ENCODE data around the gene DPP3. TPM values are rescaled to one million over a fixed set of nuclear protein-coding genes. Genes with fewer than 3 reads are reported as not detected.
"Not testable (repeated sequence)": the region's sequence is repeated elsewhere in the genome, so short reads cannot be mapped to it uniquely, and the experiment has no call there.

DPP3 gene, protein sequence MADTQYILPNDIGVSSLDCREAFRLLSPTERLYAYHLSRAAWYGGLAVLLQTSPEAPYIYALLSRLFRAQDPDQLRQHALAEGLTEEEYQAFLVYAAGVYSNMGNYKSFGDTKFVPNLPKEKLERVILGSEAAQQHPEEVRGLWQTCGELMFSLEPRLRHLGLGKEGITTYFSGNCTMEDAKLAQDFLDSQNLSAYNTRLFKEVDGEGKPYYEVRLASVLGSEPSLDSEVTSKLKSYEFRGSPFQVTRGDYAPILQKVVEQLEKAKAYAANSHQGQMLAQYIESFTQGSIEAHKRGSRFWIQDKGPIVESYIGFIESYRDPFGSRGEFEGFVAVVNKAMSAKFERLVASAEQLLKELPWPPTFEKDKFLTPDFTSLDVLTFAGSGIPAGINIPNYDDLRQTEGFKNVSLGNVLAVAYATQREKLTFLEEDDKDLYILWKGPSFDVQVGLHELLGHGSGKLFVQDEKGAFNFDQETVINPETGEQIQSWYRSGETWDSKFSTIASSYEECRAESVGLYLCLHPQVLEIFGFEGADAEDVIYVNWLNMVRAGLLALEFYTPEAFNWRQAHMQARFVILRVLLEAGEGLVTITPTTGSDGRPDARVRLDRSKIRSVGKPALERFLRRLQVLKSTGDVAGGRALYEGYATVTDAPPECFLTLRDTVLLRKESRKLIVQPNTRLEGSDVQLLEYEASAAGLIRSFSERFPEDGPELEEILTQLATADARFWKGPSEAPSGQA
- total RNA-seq (2012; rRNA removed), result 40.8 and 58.1 TPM in 2 replicates

GRCh38 chr11:66480117-66480938 lies at the start of gene DPP3:
TSS of gene DPP3 (plus strand) at chr11:66480434. CDS start at chr11:66482201, 1,767 bp downstream.
- Histone ChIP-seq H3K27me3 (ENCODE audit: control insufficient read depth, insufficient read depth, low read length) (no peaks in the 10 kb centered on the region), H3K9me3 (replicated peaks; ENCODE audit: low read length) (no peaks in the 10 kb centered on the region), H3K4me2 (ENCODE audit: low read length) (peak within 1 kb of the TSS; percentile 83), H3K36me3 (ENCODE audit: insufficient read depth, low read length) (no peaks in the 10 kb centered on the region), H3K4me1 (ENCODE audit: control insufficient read depth, insufficient read depth, low read length) (peaks cover 19% of the 10 kb centered on the region), H3K9ac (ENCODE audit: low read depth, low read length) (peak within 1 kb of the TSS; percentile 95), H3K4me3 (ENCODE audit: low read length) (peak within 1 kb of the TSS; percentile 79)

GRCh38 chr11:66431287-66431686 lies 48.9 kb upstream of the DPP3 start:
- H3K4me3 ChIP-seq (ENCODE audit: low read length); H3K9me3 ChIP-seq (replicated peaks; ENCODE audit: low read length); H3K27me3 ChIP-seq (ENCODE audit: control insufficient read depth, insufficient read depth, low read length); H3K9ac ChIP-seq (ENCODE audit: low read depth, low read length); H3K36me3 ChIP-seq (ENCODE audit: insufficient read depth, low read length); H3K4me1 ChIP-seq (ENCODE audit: control insufficient read depth, insufficient read depth, low read length); H3K4me2 ChIP-seq (ENCODE audit: low read length): not testable (repeated sequence)

DNA sequence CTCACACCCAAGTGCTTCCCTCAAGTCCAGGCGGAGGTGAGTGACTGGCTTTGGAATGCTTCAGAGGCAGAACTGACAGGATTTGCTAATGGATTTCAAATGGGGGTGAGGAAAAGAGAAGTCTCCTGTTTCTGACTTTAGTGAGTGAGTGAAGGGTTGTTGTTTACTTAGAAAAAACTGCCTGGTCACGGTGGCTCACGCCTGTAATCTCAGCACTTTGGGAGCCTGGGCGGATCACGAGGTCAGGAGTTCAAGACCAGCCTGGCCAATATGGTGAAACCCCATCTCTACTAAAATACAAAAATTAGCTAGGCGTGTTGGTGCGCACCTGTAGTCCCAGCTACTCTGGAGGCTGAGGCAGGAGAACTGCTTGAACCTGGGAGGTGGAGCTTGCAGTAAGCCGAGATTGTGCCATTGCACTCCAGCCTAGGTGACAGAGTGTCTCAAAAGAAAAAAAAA lies 48.3 kb upstream of the DPP3 start:
- not testable (repeated sequence) for H3K4me3 ChIP-seq (ENCODE audit: low read length); H3K9ac ChIP-seq (ENCODE audit: low read depth, low read length); H3K27me3 ChIP-seq (ENCODE audit: control insufficient read depth, insufficient read depth, low read length); H3K36me3 ChIP-seq (ENCODE audit: insufficient read depth, low read length); H3K4me2 ChIP-seq (ENCODE audit: low read length); H3K9me3 ChIP-seq (replicated peaks; ENCODE audit: low read length); H3K4me1 ChIP-seq (ENCODE audit: control insufficient read depth, insufficient read depth, low read length)

GRCh38 chr11:66432597-66432996 lies 47.6 kb upstream of the DPP3 start:
- H3K4me1 ChIP-seq (ENCODE audit: control insufficient read depth, insufficient read depth, low read length), result no peaks in the 10 kb centered on the region
- H3K4me3 ChIP-seq (ENCODE audit: low read length), result no peak overlapping the region
- no peaks in the 10 kb centered on the region for H3K9me3 ChIP-seq (replicated peaks; ENCODE audit: low read length)
- H3K4me2 ChIP-seq (ENCODE audit: low read length), result no peak overlapping the region
- H3K9ac ChIP-seq (ENCODE audit: low read depth, low read length), result no peak overlapping the region
- H3K27me3 ChIP-seq (ENCODE audit: control insufficient read depth, insufficient read depth, low read length), result no peaks in the 10 kb centered on the region
- peaks cover 6% of the 10 kb centered on the region for H3K36me3 ChIP-seq (ENCODE audit: insufficient read depth, low read length)

- Histone ChIP-seq H3K4me2 (ENCODE audit: low read length) (peak overlapping the region; percentile 84), H3K27me3 (ENCODE audit: control insufficient read depth, insufficient read depth, low read length) (peaks cover 2% of the 10 kb centered on the region), H3K9ac (ENCODE audit: low read depth, low read length) (peak overlapping the region; percentile 89), H3K4me3 (ENCODE audit: low read length) (peak overlapping the region; percentile 83), H3K4me1 (ENCODE audit: control insufficient read depth, insufficient read depth, low read length) (peaks cover 9% of the 10 kb centered on the region), H3K36me3 (ENCODE audit: insufficient read depth, low read length) (peaks cover 6% of the 10 kb centered on the region), H3K9me3 (replicated peaks; ENCODE audit: low read length) (peaks cover 3% of the 10 kb centered on the region)
Measured at GRCh38 chr11:66437979-66438503, 42.2 kb upstream of the DPP3 start.

DNA sequence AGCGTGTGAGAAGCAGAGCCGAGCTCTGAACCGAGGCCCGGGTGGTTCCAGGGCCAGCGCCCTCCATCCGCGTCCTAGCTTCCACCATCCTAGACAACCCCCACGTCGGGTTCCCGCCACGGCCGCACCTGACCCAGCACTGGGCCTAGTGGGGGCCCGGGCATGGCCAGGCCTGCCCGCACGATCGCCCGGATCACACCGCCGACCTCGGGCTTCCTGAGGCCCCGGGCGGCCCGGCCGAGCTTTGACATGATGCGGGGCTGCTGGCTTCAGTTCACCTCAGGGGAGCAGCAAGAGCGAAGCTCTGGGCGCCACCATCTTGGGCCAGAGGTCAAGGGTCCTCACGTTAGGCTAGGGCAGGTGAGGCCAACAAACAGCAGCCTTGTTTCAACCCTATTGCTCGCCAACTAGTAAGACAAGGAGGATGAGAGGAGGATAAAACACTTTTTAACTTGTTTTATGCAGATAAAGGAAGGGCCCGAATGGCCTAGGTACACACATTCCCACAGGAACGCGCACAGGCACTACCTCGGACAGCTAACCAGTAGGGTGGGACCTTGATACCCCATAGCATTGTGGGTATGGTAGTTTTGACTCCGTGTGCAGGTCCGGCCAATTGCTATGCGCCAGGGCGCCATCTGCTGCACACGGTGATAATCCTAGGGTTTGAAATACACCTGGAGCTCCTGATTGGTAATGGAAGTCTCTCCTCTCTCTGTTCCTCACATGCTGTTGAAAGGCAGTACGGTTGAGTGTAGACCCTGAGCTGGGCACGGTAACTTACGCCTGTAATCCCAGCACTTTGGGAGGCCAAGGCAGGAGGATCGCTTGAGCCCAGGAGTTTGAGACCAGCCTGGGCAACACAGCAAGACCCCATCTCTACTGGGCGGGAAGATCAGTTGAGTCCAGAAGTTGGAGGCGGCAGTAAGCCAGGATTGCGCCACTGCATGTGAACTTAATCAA lies 41.4 kb upstream of the DPP3 start, which contains the start of gene MRPL11:
TSS of gene MRPL11 (minus strand) at position 345 of the 963 bp plus-strand sequence. CDS start at position 251, 94 bp downstream.
- Histone ChIP-seq H3K9ac (ENCODE audit: low read depth, low read length) (peak within 1 kb of the TSS; percentile 89), H3K36me3 (ENCODE audit: insufficient read depth, low read length) (peaks cover 6% of the 10 kb centered on the region)

DNA sequence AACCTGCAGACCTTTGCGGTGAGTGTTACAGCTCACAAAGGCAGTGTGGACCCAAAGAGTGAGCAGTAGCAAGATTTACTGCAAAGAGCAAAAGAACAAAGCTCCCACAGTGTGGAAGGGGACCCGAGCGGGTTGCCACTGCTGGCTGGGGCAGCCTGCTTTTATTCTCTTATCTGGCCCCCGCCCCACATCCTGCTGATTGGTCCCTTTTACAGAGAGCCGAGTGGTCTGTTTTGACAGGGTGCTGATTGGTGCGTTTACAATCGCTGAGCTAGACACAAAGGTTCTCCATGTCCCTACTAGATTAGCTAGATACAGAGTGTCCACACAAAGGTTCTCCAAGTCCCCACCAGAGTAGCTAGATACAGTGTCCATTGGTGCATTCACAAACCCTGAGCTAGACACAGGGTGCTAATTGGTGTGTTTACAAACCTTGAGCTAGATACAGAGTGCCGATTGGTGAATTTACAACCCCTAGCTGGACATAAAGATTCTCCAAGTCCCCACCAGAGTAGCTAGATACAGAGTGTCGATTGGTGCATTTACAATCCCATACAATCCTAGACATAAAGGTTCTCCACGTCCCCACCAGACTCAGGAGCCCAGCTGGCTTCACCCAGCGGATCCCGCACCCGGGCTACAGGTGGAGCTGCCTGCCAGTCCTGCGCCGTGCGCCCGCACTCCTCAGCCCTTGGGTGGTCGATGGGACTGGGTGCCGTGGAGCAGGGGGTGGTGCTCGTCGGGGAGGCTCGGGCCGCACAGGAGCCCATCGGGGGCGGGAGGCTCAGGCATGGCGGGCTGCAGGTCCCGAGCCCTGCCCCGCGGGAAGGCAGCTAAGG lies 39.9 kb upstream of the DPP3 start:
- H3K27me3 ChIP-seq (ENCODE audit: control insufficient read depth, insufficient read depth, low read length); H3K9me3 ChIP-seq (replicated peaks; ENCODE audit: low read length); H3K9ac ChIP-seq (ENCODE audit: low read depth, low read length); H3K4me3 ChIP-seq (ENCODE audit: low read length); H3K36me3 ChIP-seq (ENCODE audit: insufficient read depth, low read length); H3K4me2 ChIP-seq (ENCODE audit: low read length): not testable (repeated sequence)
- peaks cover 21% of the 10 kb centered on the region for H3K4me1 ChIP-seq (ENCODE audit: control insufficient read depth, insufficient read depth, low read length)

More for the DNA sequence above, 41.4 kb upstream of the DPP3 start, which contains the start of gene MRPL11:
- Histone ChIP-seq H3K4me2 (ENCODE audit: low read length) (peak within 1 kb of the TSS; percentile 84), H3K4me1 (ENCODE audit: control insufficient read depth, insufficient read depth, low read length) (peaks cover 14% of the 10 kb centered on the region), H3K4me3 (ENCODE audit: low read length) (peak within 1 kb of the TSS; percentile 83), H3K27me3 (ENCODE audit: control insufficient read depth, insufficient read depth, low read length) (peaks cover 2% of the 10 kb centered on the region), H3K9me3 (replicated peaks; ENCODE audit: low read length) (peaks cover 8% of the 10 kb centered on the region)

DNA sequence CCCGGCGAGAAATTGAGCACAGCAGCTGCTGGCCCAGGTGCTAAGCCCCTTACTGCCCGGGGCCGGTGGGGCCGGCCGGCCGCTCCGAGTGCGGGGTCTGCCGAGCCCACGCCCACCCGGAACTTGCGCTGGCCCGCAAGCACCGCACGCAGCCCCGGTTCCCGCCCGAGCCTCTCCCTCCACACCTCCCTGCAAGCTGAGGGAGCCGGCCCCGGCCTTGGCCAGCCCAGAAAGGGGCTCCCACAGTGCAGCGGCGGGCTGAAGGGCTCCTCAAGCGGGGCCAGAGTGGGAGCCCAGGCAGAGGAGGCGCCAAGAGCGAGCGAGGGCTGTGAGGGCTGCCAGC lies 39.3 kb upstream of the DPP3 start:
- not testable (repeated sequence) for H3K9ac ChIP-seq (ENCODE audit: low read depth, low read length); H3K4me3 ChIP-seq (ENCODE audit: low read length); H3K36me3 ChIP-seq (ENCODE audit: insufficient read depth, low read length); H3K9me3 ChIP-seq (replicated peaks; ENCODE audit: low read length); H3K27me3 ChIP-seq (ENCODE audit: control insufficient read depth, insufficient read depth, low read length); H3K4me2 ChIP-seq (ENCODE audit: low read length)
- H3K4me1 ChIP-seq (ENCODE audit: control insufficient read depth, insufficient read depth, low read length), result peaks cover 21% of the 10 kb centered on the region

- Histone ChIP-seq H3K36me3 (ENCODE audit: insufficient read depth, low read length) (no peaks in the 10 kb centered on the region), H3K4me2 (ENCODE audit: low read length) (peak overlapping the region; percentile 48), H3K9me3 (replicated peaks; ENCODE audit: low read length) (peaks cover 8% of the 10 kb centered on the region), H3K4me1 (ENCODE audit: control insufficient read depth, insufficient read depth, low read length) (peaks cover 15% of the 10 kb centered on the region), H3K9ac (ENCODE audit: low read depth, low read length) (peak overlapping the region; percentile 26), H3K27me3 (ENCODE audit: control insufficient read depth, insufficient read depth, low read length) (peaks cover 27% of the 10 kb centered on the region), H3K4me3 (ENCODE audit: low read length) (no peak overlapping the region)
Measured at GRCh38 chr11:66443602-66444001, 36.6 kb upstream of the DPP3 start.

GRCh38 chr11:66447012-66447411 lies 33.2 kb upstream of the DPP3 start:
- peaks cover 8% of the 10 kb centered on the region for H3K9me3 ChIP-seq (replicated peaks; ENCODE audit: low read length)
- no peak overlapping the region for H3K4me2 ChIP-seq (ENCODE audit: low read length)
- peaks cover 15% of the 10 kb centered on the region for H3K4me1 ChIP-seq (ENCODE audit: control insufficient read depth, insufficient read depth, low read length)
- peaks cover 51% of the 10 kb centered on the region for H3K27me3 ChIP-seq (ENCODE audit: control insufficient read depth, insufficient read depth, low read length)
- no peak overlapping the region for H3K9ac ChIP-seq (ENCODE audit: low read depth, low read length)
- no peak overlapping the region for H3K4me3 ChIP-seq (ENCODE audit: low read length)
- no peaks in the 10 kb centered on the region for H3K36me3 ChIP-seq (ENCODE audit: insufficient read depth, low read length)
